VCaP (cell line): ENCODE results near the gene HMGCR.
"Not testable (repeated sequence)": the region's sequence is repeated elsewhere in the genome, so short reads cannot be mapped to it uniquely, and the experiment has no call there.

Experiments used
- H3K27ac ChIP-seq: fragments of 450-650 bp; 2 replicates; pipeline ENCODE4 v1.5.1; 2017
- CTCF ChIP-seq: fragments of 450-650 bp; conservative IDR thresholded peaks from 2 replicates; pipeline ENCODE4 v1.5.1; 2017; ENCODE audit warnings: mild to moderate bottlenecking, moderate library complexity

The HMGCR gene

GRCh38 chr5:75320371-75320770 is 16.6 kb upstream of the HMGCR start:
- TF ChIP-seq CTCF, result no peak
- no peak overlapping the region for H3K27ac ChIP-seq

GRCh38 chr5:75322066-75322465 is 15.0 kb upstream of the HMGCR start:
- H3K27ac ChIP-seq, result no peak overlapping the region
- no peak for TF ChIP-seq CTCF

- no peak overlapping the region for H3K27ac ChIP-seq
- no peak for TF ChIP-seq CTCF
Measured at GRCh38 chr5:75324791-75325190, 12.2 kb upstream of the HMGCR start.

GRCh38 chr5:75325242-75325641 is 11.8 kb upstream of the HMGCR start:
- no peak overlapping the region for H3K27ac ChIP-seq
- peak; percentile 13; the same call in 1 of the 2 replicates for TF ChIP-seq CTCF

- TF ChIP-seq CTCF, result no peak
- no peak overlapping the region for H3K27ac ChIP-seq
Measured at GRCh38 chr5:75330404-75330803, 6.6 kb upstream of the HMGCR start.

- peak; percentile 17; the same call in 1 of the 2 replicates for TF ChIP-seq CTCF
- no peak overlapping the region for H3K27ac ChIP-seq
Measured at GRCh38 chr5:75331095-75332090, 5.6 kb upstream of the HMGCR start.

- not testable (repeated sequence) for H3K27ac ChIP-seq
Measured at GRCh38 chr5:75333759-75334158, 3.3 kb upstream of the HMGCR start.

GRCh38 chr5:75334413-75334812 is 2.6 kb upstream of the HMGCR start:
- H3K27ac ChIP-seq, result not testable (repeated sequence)
